Stimulated activated CD4-positive, alpha-beta T cell treated with anti-CD3 and anti-CD28 coated beads, Interleukin-15, amount 100 ng/mL, for 48 hours (primary cell): ENCODE data around the gene UGT1A8.

ENCODE experiments used
- DNase-seq, 2 donors: peaks; one replicate each; pipeline ENCODE4 v3.0.0-alpha.2; 2020; ENCODE audit warnings: low read depth in 2 of 2

UGT1A8 gene

GRCh38 chr2:233764264-233764663 is 146.8 kb downstream of the UGT1A8 start:
- DNase-seq: no peak

DNA sequence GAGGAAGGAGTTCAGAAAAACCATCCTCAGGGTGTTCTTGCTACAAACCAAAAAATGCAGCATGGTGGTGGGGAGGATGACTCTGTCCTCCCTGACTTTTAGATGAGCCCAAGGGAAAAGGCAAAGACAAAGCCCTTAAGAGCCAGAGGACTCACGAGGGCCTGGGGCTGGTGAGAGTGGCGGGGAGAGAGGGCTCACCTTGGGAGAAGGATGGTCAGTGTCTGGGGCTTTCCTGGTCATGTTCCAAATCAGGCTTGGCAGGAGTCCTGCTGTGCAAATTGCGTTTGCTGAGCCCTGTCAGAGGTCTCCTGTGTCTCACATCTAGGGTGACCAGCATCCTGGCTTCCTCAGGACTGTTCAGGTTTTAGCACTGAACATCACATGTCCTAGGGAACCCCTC is 147.3 kb downstream of the UGT1A8 start:
- no peak for DNase-seq

GRCh38 chr2:233766416-233766815 is 149.0 kb downstream of the UGT1A8 start:
- no peak for DNase-seq

DNA sequence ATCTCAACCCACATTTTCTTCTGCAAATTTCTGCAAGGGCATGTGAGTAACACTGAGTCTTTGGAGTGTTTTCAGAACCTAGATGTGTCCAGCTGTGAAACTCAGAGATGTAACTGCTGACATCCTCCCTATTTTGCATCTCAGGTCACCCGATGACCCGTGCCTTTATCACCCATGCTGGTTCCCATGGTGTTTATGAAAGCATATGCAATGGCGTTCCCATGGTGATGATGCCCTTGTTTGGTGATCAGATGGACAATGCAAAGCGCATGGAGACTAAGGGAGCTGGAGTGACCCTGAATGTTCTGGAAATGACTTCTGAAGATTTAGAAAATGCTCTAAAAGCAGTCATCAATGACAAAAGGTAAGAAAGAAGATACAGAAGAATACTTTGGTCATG is 150.6 kb downstream of the UGT1A8 start:
- DNase-seq: no peak

DNA sequence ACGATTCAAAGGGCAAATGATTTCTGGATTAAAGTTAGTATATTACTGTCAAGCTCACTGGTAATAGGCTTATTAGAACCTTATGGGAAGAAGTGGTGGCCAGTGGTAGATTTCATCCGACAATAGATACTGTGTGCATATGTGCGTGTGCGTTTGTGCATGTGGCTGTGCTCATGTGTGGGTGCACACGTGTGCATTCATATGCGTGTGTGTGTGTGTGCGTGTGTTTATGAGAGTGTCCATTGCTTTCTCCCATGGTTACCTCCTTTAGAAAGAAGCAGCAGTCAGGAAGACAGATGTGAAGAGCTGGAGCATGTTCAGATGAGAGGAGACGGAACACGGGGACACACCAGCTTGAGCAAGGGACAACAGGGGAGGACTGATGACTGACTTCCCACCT is 151.8 kb downstream of the UGT1A8 start:
- no peak for DNase-seq

- DNase-seq: no peak
Measured at GRCh38 chr2:233772153-233772552, 154.7 kb downstream of the UGT1A8 start.

- DNase-seq: no peak
Measured at GRCh38 chr2:233772583-233772982, 155.2 kb downstream of the UGT1A8 start.

- no peak for DNase-seq
Measured at GRCh38 chr2:233773854-233774253, 156.4 kb downstream of the UGT1A8 start.

DNA sequence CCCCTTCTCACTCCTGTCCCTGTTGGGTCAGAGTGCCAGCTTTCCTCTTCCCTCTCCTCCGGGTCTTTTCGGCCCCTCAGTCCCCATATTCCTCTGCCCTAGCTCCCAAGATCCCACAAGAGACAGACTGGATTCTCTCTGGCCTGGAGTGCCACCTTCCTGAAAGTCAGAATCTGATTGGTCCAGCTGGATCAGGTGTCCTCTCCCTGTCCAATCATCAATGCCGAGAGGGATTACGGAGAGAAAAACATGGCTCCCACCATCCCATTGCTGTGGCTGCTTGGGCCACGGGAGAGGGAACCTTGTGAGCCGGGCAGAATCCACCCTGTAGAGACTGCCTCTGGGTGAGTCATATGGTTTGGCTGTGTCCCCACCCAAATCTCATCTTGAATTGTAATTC is 158.0 kb downstream of the UGT1A8 start:
- no peak for DNase-seq

GRCh38 chr2:233778030-233778429 is 160.6 kb downstream of the UGT1A8 start, which contains the start of gene MROH2A:
Gene MROH2A (plus strand): TSS chr2:233778330. CDS start chr2:233779359, 1,029 bp downstream.
- no peak for DNase-seq

DNA sequence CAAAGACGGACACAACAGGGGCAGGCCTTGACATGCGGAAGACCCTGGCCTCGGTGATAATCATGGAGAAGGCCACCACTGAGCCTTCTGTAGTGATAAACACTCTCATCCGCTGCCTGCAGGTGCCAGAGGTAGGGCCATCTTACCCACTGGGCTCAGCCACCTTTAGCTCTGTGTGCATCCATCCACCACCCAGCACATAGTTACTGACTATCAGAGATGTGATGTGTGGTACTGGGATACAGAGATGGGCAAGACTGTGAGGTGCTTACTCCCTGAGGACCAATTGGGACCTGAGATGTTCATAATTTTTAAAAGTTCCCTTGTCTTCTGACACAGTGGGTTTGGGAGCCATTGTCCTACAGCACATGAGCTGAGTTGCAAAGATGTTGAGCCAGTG is 162.3 kb downstream of the UGT1A8 start:
- DNase-seq: no peak

GRCh38 chr2:233780771-233781170 is 163.3 kb downstream of the UGT1A8 start:
- no peak for DNase-seq

DNA sequence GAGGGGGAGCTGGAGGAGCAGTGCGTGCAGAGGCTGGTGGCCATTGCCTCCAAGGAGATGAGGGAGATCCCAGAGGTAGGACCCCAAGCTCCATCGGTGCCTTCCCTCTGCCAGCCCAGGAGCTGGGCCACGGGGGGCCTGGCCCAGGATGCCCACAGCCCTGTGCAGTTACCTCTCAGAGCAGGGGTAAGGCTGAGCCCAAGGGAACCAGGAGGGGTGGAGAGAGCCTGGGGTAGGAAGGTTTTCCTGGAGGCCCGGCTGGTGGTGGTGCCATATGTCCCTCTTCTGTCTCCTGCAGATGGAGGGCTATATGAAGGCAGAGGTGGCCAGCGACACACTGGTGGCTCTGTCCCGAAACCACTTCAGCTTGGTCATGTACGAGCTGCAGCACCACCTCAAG is 172.1 kb downstream of the UGT1A8 start:
- no peak for DNase-seq

GRCh38 chr2:233791151-233791882 is 173.9 kb downstream of the UGT1A8 start:
- no peak for DNase-seq

DNA sequence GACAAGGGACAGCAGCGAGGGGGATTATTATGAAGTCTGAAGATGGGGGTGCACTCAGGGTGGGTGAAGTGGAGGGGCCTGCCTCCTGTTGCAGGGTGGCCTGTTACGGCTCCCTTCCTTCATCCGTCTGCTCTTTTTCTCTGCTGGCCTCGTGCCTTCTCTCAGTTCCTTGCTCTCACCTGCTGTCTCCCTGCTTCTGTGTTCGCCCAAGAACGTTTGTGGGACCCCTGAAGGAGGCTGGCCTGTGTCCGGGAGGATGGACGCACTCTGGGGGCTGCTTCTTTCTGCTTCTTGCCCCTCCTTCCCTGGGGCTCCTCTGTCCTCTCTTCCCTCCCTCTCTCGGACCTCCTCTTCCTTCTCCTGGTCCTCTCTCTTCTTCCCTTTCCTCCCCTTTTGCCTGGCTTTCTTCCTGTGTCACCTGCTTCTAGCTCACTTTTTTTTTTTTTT is 174.5 kb downstream of the UGT1A8 start:
- DNase-seq: no peak

DNA sequence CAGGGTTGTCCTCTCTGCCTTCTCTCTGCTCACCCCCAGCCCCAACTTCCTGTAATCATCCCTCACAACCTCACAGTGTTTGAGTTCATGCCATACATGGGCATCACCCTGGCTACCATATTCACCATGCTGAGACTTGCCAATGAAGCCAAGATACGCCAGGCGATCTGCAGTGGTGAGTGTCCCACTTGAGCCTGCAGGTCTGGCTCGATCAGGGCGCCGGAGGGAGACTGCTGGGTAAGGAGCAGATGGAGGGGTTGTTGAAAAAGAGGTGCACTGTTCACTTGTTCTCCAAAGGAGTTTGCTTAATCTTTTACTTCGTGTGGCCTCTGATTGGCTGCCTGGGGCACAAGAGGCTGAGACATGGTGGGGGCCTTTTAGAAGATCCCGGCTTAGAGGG is 175.3 kb downstream of the UGT1A8 start:
- no peak for DNase-seq

- DNase-seq: no peak
Measured at GRCh38 chr2:233793465-233794127, 176.2 kb downstream of the UGT1A8 start.

DNA sequence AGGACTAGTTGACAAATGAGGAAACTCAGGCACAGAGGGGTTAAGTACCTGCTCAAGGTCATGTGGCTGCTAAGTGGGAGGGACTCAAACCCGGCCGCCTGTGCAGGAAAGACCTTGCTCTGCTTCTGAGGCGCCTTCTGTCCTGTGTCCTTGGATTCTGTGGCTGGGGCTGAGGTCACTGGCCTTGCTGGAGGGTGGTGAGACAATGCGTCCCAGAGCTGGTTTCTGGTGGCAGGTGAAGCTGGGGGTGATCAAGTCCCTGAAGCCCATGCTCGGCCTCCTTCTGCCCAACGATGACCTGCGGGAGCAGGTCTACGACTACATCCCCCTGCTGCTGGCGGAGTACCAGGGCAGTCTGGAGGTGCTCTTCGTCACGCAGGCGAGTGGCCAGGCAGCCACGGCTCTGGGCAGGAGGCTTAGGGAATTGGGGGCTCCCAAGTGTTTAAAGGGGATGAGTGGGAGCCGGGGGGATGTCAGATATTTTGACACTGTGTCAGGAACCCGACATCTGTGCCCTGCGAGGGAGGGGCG is 176.8 kb downstream of the UGT1A8 start:
- DNase-seq: no peak

- no peak for DNase-seq
Measured at GRCh38 chr2:233795735-233796171, 178.3 kb downstream of the UGT1A8 start.

GRCh38 chr2:233796254-233796653 is 178.8 kb downstream of the UGT1A8 start:
- no peak for DNase-seq

GRCh38 chr2:233798335-233799086 is 181.1 kb downstream of the UGT1A8 start:
- no peak for DNase-seq

DNA sequence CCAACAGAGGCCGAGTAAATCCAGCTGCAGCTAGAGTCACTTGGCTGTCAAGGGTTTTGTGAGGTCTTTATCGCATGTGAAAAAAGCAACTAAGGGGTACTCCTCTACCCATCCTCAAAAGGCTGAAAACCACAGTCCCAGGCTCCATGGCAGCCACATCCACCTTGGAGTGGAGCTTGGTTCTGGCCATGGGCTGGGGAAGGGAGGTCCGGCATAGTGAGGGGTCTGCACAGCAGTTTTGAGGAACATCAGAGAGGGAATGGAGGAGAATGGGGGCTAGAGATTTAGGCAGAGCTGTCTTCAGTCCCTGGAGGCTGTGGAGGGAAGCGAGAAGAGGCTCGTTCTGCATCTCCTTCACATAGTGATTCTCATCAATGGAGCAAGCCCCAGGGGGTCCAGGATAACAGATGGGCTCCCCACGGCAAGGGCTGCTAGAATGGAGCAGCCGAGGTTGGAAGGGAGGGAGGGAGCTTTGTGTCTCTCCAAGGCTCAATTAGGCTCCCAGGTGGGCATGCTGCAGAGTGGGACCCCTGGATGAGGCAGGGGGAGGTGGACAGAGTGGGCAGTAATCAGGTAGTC is 181.7 kb downstream of the UGT1A8 start:
- no peak for DNase-seq
